Endothelial cell (in vitro differentiated cells): Measurements from ENCODE around the gene NDE1. TPM values are rescaled to one million over a fixed set of nuclear protein-coding genes. Genes with fewer than 3 reads are reported as not detected.

Experiments used
- DNase-seq: peaks from one replicate; pipeline ENCODE4 v3.0.0; 2021; ENCODE audit warnings: low spot score
- H3K27ac Mint-ChIP-seq: one replicate; pipeline ENCODE4 v1.8.0; 2021; ENCODE audit warnings: mixed read lengths, inconsistent platforms; ENCODE audit not compliant: unreplicated experiment
- H3K27me3 Mint-ChIP-seq: one replicate; pipeline ENCODE4 v1.8.0; 2021; ENCODE audit warnings: mild to moderate bottlenecking, moderate library complexity, mixed read lengths, inconsistent platforms; ENCODE audit not compliant: unreplicated experiment
- H3K36me3 Mint-ChIP-seq: one replicate; pipeline ENCODE4 v1.8.0; 2021; ENCODE audit warnings: mild to moderate bottlenecking, low read depth, mixed read lengths, inconsistent platforms; ENCODE audit not compliant: unreplicated experiment
- H3K4me1 Mint-ChIP-seq: one replicate; pipeline ENCODE4 v1.8.0; 2021; ENCODE audit warnings: mild to moderate bottlenecking, mixed read lengths, inconsistent platforms; ENCODE audit not compliant: unreplicated experiment
- H3K4me3 Mint-ChIP-seq: one replicate; pipeline ENCODE4 v1.8.0; 2021; ENCODE audit warnings: mild to moderate bottlenecking, mixed read lengths, inconsistent platforms; ENCODE audit not compliant: unreplicated experiment
- H3K9me3 Mint-ChIP-seq: one replicate; pipeline ENCODE4 v1.8.0; 2021; ENCODE audit warnings: mixed read lengths, inconsistent platforms; ENCODE audit not compliant: unreplicated experiment
- total RNA-seq: library from RNA; stranded (reverse); fragmentation: NEBNext Ultra II Directional; extraction: Animal tissue kit (Norgen Biotek cat#: 25700); gene quantifications from one replicate; pipeline ENCODE4 v1.2.1, GENCODE V29; 2021; ENCODE audit not compliant: unreplicated experiment
- TF ChIP-seq, protein P1 (sequence below): fragments of 200-600 bp; sonication (generic); IDR thresholded peaks from one replicate; pipeline ENCODE4 v1.5.0; 2021; ENCODE audit warnings: antibody characterized with exemption; ENCODE audit not compliant: unreplicated experiment

Gene NDE1
- total RNA-seq, 1 donor from 2014 or later = 24.1 TPM

DNA sequence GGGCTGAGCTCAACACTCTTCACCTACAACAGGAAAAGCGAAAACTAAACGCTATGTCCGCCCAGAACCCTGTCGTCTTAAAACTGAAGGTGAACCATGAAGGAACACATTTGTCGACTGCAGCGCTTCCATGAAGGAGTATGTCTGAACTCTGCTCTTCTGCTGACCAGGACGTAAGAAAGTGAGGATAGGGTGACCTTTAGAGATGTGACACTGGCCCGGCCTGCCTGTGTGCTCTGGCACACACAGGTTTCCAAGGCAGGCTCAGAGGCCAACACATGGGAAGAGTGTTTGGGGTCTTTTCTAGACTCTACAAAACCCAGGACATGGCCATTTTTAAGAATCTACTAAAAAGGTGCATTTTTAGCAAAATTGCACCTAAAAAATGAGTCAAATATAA lies 28.2 kb upstream of the NDE1 start:
- Mint-ChIP-seq H3K9me3 (no peaks in the 10 kb centered on the region), H3K4me3 (no peak overlapping the region), H3K4me1 (no peaks in the 10 kb centered on the region), H3K27me3 (no peaks in the 10 kb centered on the region), H3K36me3 (peaks cover 46% of the 10 kb centered on the region), H3K27ac (no peak overlapping the region)
- no peak for DNase-seq
- TF ChIP-seq, protein P1, sequence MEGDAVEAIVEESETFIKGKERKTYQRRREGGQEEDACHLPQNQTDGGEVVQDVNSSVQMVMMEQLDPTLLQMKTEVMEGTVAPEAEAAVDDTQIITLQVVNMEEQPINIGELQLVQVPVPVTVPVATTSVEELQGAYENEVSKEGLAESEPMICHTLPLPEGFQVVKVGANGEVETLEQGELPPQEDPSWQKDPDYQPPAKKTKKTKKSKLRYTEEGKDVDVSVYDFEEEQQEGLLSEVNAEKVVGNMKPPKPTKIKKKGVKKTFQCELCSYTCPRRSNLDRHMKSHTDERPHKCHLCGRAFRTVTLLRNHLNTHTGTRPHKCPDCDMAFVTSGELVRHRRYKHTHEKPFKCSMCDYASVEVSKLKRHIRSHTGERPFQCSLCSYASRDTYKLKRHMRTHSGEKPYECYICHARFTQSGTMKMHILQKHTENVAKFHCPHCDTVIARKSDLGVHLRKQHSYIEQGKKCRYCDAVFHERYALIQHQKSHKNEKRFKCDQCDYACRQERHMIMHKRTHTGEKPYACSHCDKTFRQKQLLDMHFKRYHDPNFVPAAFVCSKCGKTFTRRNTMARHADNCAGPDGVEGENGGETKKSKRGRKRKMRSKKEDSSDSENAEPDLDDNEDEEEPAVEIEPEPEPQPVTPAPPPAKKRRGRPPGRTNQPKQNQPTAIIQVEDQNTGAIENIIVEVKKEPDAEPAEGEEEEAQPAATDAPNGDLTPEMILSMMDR = no peak

DNA sequence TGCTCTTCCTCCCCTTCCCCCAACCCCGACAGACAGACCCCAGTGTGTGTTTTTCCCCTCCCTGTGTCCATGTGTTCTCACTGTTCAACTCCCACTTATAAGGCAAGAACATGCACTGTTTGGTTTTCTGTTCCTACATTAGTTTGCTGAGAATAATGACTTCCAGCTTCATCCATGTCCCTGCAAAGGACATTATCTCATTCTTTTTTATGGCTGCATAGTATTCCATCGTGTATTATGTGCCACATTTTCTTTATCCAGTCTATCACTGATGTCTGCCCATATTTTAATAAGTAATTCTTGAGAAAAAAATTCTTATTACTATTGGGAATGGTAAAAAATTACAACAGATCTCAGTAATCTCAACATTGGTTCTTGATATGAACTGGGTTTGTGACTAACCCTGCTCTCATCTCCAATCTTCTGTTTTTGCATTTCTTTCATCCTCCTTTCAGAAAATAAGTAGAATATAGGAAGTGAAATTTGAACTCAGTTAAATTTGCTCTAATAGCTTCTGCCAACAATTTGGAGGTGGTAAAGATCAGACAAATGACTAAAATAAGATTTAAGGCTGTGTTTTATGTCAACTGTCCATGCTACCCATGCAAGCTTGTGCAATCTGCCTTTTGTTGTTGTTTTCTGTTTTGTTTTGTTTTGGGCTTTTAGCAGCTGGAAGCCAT lies 18.2 kb upstream of the NDE1 start:
- Mint-ChIP-seq H3K36me3 (peaks cover 23% of the 10 kb centered on the region), H3K27me3 (no peaks in the 10 kb centered on the region), H3K27ac (no peak overlapping the region), H3K4me1 (peaks cover 6% of the 10 kb centered on the region), H3K9me3 (no peaks in the 10 kb centered on the region), H3K4me3 (no peak overlapping the region)
- TF ChIP-seq, protein P1 = no peak
- no peak for DNase-seq

DNA sequence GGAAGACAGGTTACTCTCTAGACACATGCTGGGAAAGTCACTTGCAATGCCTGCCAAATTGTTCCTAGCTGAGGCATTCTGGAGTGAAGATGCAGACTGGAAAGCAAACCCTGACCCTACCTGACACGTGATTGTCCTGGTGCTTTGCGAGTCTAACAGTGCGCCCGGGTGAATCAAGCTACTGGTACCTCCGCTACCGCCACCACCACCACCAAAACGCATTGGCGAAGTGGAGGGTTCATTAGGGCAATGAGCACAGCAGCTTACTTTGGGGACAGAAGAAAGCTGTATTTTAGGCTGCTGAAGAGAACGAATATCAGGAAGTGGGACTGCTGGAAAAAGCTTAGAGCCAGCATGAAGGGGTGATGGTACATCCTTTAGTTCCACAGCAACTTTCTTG lies 14.1 kb upstream of the NDE1 start:
- Mint-ChIP-seq H3K27me3 (no peaks in the 10 kb centered on the region), H3K36me3 (peaks cover 32% of the 10 kb centered on the region), H3K9me3 (no peaks in the 10 kb centered on the region), H3K27ac (no peak overlapping the region), H3K4me3 (peak overlapping the region; percentile 51), H3K4me1 (peaks cover 6% of the 10 kb centered on the region)
- TF ChIP-seq, protein P1 = no peak
- no peak for DNase-seq

- TF ChIP-seq, protein P1 = no peak
Measured at GRCh38 chr16:15636392-15636873, 13.6 kb upstream of the NDE1 start.

GRCh38 chr16:15639061-15639568 lies 10.9 kb upstream of the NDE1 start:
- Mint-ChIP-seq H3K36me3 (peaks cover 21% of the 10 kb centered on the region), H3K4me1 (peaks cover 16% of the 10 kb centered on the region), H3K27ac (no peak overlapping the region), H3K9me3 (no peaks in the 10 kb centered on the region), H3K27me3 (peaks cover 1% of the 10 kb centered on the region), H3K4me3 (no peak overlapping the region)
- TF ChIP-seq, protein P1 = no peak
- DNase-seq = no peak

More at GRCh38 chr16:15636392-15636873, 13.6 kb upstream of the NDE1 start:
- Mint-ChIP-seq H3K27me3 (no peaks in the 10 kb centered on the region), H3K36me3 (peaks cover 32% of the 10 kb centered on the region), H3K4me1 (peaks cover 9% of the 10 kb centered on the region), H3K4me3 (peak overlapping the region; percentile 42), H3K9me3 (no peaks in the 10 kb centered on the region), H3K27ac (peak overlapping the region; percentile 32)
- DNase-seq = no peak
